NCI-H2029 (cell line): ENCODE data around the gene TMEM243.
A peak's percentile ranks its signal among the peaks of the same experiment; 100 is the strongest.
"Not testable (repeated sequence)": the region's sequence is repeated elsewhere in the genome, so short reads cannot be mapped to it uniquely, and the experiment has no call there.

ENCODE experiments used
- DNase-seq: peaks from one replicate; lab custom pipeline; 2025; lab: John Stamatoyannopoulos, UW

Gene TMEM243

DNA sequence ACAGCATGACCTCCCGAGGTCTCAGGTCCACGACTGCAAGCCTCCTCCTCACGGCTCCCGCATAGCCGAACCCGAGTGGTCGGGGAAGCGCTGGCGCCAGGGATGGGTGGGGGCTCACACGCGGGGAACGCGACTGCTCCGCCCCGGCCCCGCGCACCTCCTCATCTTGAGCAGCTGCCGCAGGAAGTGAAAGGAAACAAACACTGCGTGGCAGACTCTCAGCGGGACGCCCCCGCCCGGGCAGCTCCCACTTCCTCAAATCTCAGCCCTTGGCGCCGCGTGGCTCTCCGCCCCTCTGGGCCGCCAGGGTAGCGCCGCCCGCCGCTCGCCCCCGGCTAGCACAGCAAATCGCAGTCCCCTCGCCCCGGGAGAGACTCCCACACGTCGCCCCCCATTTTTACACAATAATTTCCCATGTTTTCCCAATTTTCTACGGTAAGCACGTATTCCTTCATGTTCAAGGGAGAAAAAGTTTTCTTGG is at the start of gene TMEM243:
Gene TMEM243, minus strand, starts transcription at position 188 of the 481 bp plus-strand sequence. CDS start 229 bp downstream, outside the sequence.
- peak; percentile 22 for DNase-seq

DNA sequence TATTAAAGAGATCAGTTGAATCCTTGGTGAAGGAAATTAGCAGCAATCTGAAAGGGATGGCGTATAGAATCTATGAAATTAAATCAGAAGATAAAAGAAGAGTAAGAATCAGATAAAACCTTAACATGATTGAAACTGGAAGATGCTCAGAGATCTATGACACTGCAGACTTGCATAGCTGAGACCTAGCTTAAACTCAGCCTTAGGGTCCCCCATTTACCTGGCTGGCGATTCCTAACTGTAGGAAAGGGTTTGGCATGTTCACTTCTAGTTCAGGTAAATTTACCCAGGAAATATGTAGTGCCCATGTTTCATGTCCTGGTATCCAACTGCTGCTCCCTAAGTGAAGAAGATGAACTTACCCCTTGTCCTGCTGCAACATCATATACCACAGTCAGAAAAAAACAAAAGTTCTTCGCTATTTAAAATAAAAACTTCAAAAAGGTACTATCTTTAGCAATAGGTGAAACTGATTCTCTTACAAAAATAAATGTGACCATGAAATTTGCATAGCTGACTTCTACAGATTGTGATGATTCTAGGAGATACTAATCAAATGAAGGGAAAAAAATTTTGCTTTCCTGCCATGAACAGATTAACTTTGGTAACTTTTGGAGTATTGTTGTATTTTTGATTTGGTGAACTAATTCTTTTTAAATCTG is 47.8 kb upstream of the TMEM243 start:
- DNase-seq: no peak

GRCh38 chr7:87263537-87263936 is 44.0 kb upstream of the TMEM243 start:
- no peak for DNase-seq

- DNase-seq: no peak
Observed at GRCh38 chr7:87253589-87254087, 34.1 kb upstream of the TMEM243 start.

DNA sequence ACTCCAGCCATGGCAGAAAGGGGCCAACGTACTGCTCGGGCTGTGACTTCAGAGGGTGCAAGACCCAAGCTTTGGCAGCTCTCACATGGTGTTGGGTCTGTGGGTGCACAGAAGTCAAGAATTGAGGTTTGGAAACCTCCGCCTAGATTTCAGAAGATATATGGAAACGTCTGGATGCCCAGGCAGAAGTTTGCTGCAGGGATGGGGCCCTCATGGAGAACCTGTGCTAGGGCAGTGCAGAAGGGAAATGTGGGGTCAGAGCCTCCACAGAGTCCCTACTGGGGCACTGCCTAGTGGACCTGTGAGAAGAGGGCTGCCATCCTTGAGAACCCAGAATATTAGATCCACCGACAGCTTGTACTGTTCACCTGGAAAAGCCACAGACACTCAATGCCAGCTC is 26.1 kb upstream of the TMEM243 start:
- not testable (repeated sequence) for DNase-seq

- not testable (repeated sequence) for DNase-seq
Observed at GRCh38 chr7:87238464-87239051, 19.0 kb upstream of the TMEM243 start.

DNA sequence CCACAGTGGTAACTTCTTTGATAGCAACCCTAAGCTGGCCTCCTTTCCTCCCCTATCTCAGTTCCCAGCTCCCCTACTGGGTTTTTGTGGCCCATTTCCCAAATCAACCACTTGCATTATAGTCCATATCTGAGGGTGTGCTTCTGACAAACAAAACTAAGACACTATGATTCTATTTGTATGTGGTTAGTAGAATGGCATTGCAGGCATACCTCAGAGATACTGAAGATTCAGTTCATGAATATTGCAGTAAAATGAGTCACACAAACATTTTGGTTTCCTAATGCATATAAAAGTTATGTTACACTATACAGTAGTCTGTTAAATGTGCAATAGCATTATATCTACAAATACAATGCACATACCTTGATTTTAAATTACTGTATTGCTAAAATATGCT is 15.4 kb upstream of the TMEM243 start:
- no peak for DNase-seq

GRCh38 chr7:87231711-87232110 is 12.2 kb upstream of the TMEM243 start:
- no peak for DNase-seq

- DNase-seq: peak; percentile 77
Observed at GRCh38 chr7:87231258-87231657, 11.7 kb upstream of the TMEM243 start.

DNA sequence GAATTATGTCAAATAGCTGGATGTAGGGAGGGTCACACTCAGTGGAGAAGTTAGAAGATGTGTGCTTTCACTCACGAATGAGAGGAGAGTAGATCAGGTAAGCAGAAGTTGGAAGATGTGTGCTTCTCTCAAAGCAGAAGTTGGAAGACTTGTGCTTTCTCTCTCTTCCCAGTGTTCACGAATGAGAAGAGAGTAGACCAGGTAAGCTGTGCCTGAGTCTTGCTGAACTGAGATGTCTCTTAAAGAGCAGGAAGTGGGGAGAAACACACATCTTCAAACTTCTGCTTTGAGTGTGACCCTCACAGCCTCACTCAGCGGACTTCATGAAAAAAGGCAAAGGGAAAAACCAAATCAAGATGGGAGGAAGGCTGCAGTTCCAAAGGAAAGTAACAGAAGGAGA is 7.0 kb upstream of the TMEM243 start:
- DNase-seq: no peak

- no peak for DNase-seq
Observed at GRCh38 chr7:87225696-87226095, 6.2 kb upstream of the TMEM243 start.

- no peak for DNase-seq
Observed at GRCh38 chr7:87223666-87224065, 4.1 kb upstream of the TMEM243 start.

GRCh38 chr7:87220734-87221215 is 1.2 kb upstream of the TMEM243 start:
- DNase-seq: no peak

DNA sequence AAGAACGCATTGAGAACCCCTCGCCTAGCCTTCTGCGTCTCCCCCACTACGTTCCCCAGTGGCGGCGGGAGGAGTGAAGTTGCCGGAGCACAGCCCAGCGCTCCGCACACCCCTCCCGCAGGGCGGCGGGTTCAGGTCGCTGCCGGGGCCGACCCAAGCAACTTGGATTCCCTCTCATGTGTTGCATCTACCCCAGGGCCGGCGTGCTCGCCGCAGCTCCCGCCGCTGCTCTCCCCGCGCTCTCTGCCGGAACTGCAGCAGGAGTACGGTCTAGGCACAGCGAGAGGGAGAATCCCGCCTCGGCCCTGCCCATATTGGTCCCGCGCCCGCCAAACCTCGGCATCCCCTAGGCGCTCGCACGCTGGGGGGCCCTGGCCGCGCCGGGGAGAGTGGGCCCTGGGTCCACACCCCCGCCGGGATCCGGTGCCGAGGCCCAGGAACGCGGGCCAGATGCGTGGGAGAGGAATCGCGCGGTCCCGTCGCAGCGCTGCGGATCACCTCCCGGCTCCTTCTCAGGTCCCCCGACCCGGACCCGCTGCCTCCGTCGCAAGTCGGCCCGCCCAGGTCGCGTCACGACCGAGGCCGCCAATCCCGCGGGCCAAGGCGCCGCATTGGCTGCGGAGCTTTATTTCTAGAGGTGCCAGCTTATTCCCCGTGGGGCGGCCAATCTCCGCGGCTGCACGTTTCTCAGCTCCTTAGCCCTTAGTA is 648 bp upstream of the TMEM243 start:
- DNase-seq: peak; percentile 75

GRCh38 chr7:87218796-87219544 is 562 bp downstream of the TMEM243 start:
- DNase-seq: no peak

DNA sequence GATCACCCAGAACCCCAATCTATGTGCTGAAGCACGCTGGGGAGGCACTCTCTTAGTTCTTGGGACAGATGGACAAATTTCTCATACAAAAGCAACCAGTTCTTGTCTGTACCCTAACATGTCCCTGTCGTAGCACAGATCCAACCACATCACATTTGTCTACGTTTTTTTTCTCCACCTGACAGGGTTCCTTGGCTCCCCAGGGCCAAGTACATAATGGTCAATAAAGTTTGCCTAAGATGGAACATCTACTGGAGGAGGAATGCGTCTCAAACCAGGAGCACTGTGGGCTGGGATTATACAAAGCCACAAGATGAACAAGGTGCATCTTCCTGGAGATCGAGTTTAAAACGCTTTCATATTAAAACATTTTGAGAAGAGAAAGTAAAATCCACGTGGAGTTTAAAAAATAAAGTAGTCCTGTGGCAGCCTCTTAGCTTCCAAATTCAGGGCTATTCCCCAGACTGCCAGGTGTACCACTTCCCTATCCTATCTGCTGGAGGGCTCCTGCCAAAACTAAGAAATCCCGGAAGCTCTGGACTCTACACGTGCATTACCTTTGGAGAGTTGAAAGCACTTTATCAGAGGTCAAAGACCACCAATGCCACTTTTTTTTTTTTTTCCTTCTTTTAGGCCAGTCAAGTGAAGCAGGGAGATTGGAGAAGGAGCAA is 1.4 kb downstream of the TMEM243 start:
- no peak for DNase-seq

GRCh38 chr7:87216701-87217508 is 2.6 kb downstream of the TMEM243 start:
- peak; percentile 6 for DNase-seq

DNA sequence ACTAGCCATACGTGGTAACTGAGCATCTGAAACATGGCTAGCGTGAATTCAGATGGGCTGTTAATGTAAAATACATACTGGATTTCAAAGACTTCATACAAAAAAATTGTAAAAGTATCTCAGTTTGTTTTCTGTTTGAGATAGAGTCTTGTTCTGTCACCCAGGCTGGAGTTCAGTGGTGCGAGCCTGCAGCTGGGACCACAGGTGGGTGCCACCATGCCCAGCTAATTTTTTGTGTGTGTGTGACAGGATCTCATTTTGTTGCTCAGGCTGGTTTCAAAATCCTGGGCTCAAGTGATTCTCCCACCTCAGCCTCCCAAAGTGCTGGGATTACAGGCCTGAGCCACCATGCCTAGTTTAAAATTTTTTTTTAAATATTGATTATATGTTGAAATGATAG is 4.5 kb downstream of the TMEM243 start:
- DNase-seq: no peak

DNA sequence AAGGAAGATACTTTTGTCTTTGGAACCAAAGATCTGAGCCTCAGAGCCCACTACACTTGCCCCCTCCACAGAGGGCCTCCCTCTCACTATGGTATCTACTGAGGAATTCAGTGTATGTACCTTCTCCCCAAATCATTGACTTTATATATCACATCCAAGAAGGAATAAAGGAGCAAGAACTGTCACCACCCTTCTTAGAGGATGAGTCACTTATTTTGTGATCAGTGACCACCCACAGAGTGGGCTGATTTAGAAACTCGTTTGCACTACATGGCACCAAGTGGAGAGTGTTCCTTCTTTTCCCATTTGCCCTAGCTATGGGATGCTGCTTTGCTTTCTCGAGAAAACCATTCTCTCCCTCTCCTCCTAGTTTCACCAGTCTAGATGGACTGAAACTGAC is 5.7 kb downstream of the TMEM243 start:
- no peak for DNase-seq

GRCh38 chr7:87213252-87213651 is 6.3 kb downstream of the TMEM243 start:
- DNase-seq: no peak

DNA sequence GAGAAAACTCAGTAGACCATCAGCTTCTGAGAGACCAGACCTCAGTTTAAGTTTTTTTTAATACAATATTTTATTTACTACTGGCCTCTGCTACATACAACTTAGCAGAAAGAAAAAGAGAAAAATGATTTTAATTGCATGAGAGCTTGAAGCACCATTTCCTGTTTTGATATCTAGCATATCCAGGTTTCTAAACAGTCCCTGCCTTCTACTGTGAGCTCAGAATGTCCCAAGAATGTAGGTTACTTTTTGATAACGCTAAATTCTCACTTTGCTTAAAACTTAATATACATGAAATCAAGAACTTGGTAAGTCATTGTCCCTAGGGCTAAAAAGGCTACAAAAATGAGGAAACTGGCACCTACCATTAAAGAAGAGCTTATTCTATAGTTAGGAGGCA is 7.0 kb downstream of the TMEM243 start:
- no peak for DNase-seq
